RPMI8226 (cell line): ENCODE results near the gene VGLL4.
"Not testable (repeated sequence)": the region's sequence is repeated elsewhere in the genome, so short reads cannot be mapped to it uniquely, and the experiment has no call there.

Source experiments
- DNase-seq: peaks from one replicate; pipeline ENCODE4 v3.0.0-alpha.2; 2015

VGLL4 gene

DNA sequence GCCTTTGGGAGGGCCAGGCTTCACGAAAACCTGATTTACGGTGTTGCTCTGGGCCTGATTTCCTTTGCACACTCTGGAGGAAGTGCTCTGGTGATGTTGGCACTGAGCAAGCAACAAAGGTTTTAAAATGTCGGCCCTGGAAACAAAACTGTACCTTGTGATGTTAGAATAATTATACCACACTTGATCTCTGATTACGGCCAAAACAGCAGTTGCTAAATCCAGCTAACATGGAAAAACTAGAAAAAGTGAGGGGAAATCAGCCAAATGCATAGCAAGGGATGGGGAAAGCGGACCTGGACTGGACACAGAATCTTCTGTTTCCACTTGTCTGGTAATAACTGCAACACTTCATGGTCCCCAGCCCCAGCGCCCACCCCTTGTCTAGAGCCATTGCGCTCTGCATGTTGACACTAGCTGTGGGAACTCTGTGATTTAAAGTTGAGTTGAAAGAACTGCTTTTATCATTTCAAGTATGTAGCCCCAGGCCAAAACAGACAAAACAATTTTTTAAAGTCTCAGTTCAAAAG, 120.1 kb downstream of the VGLL4 start:
- no peak for DNase-seq

GRCh38 chr3:11522953-11523571, 120.7 kb downstream of the VGLL4 start:
- DNase-seq, result no peak

DNA sequence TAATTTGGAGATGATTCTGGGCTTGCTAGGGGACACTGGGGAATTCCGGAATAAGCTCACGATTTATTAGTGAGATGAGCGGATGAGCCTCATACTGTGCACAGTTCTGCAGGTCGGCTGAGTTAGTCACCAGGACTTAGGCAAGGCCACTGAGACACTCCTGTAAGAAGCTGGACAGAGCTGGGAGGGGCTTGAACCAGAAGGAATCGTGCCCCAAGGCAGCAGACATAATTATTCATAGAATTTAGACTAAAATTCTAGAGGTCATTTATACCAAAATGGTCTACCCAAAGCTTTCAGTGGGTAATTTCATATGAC, 121.4 kb downstream of the VGLL4 start:
- no peak for DNase-seq

DNA sequence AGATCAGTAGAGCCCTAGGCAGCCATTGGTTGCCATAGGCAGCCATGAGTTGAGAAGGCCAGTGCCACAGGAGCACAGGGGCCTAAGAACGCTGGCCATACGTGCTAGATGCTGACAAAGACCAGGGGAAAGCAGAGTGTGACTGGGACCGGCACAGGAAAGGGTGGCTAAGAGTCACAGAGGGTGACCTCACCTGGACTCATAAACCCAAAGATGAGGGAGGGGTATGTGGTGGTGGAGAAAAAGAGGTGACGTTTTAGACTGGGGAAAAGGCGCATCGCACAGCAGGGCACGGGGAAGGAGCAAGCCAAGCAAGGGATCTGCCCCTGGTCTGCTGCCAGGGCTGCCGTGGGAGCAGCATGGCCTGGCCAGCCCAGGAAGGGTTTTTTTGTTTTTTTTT, 122.5 kb downstream of the VGLL4 start:
- no peak for DNase-seq

DNA sequence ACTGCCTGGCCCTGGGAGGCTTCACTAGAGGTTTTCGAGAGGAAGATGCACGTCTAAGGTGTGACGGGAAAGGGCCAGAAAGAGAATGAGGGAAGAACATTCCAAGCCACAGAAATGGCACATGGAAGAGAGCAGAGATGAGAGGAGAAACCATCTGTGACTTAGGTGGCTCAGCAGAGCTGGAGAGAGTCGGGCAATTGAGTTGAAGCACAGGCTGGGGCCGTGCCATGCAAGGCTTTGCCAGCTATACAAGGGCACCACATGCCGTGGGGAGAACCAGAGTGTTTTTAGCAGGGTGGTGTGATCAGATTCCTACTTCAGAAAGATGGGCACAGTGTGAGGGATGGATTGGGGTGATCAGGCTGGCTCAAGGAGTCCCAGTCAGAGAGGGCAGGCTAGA, 126.1 kb downstream of the VGLL4 start:
- no peak for DNase-seq

DNA sequence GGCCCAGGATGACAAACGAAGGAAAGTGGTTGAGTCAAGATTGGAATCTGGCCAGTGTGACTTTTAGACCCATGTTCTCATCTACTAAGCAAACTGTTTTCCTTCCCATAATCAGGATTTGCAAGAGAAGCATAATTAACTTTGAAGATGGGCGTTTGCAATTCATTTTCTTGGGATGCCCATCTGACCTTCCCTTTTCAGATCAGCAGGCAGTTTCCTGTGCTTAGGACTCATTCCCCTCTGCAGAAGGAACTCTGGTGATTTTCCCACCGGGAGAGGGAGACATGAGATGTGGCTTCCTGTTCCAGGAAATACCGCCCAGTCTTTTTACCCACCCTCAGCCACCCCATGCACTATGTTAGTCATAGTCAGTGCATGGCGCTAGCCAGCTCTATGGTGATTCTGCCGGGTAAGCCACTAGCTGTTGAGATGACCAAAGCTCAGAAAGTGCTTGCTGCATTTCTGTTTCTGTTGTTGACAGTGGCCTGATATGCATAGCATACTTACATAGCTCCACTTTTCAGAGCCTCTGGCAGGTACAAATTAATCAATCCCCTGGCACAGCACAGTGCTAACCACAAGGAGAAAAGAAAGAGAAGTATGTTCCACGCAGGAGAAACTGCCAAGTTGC, 129.4 kb downstream of the VGLL4 start:
- no peak for DNase-seq

- no peak for DNase-seq
Observed at GRCh38 chr3:11513817-11514135, 129.9 kb downstream of the VGLL4 start.

GRCh38 chr3:11513125-11513816, 130.4 kb downstream of the VGLL4 start:
- DNase-seq, result not testable (repeated sequence)

- DNase-seq, result not testable (repeated sequence)
Observed at GRCh38 chr3:11511606-11512005, 132.1 kb downstream of the VGLL4 start.

- no peak for DNase-seq
Observed at GRCh38 chr3:11510356-11510755, 133.4 kb downstream of the VGLL4 start.

GRCh38 chr3:11510001-11510340, 133.7 kb downstream of the VGLL4 start:
- no peak for DNase-seq

DNA sequence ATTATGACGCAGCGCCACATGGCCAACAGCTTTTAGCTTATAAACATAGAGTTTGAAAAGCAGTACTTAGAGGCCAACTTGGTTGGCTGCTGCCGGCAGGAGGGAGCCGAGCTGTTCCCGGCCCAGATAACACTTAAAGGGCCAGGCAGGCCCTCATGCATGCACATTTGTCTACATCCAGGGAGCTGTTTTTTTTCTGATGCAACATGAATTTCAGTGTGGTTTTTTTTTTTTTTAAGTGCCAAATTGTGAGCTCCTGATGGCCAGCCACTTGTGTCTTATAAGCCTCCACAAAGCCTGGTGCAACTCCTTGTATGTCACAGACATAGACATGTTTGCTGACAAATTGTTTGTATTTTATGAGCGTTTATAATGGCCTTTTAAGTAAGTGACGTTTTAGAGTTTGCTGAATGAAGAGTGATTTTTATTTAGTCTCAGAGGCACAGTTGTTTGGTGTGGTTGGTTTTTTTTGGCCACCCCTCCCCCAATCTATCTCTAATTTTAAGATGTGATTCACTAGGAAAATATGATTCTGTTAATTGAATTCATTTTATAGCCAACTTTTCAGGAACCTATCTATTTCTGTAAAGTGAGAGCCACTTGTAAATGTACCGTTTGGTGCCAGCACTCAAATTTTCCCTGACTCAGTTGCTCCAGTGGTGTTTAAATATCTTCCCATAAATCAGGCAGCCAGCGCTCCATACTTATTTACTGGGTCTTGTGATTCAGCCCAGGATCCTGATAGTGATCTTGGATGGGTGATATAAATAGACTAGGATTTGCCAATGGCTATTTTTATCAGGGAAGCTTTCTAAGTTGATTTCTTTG, 134.3 kb downstream of the VGLL4 start:
- DNase-seq, result no peak

GRCh38 chr3:11508346-11509172, 135.2 kb downstream of the VGLL4 start:
- DNase-seq, result no peak

GRCh38 chr3:11507719-11508118, 136.0 kb downstream of the VGLL4 start:
- no peak for DNase-seq
